GM18508 (cell line): Measurements from ENCODE around the gene IL32.
A peak's percentile ranks its signal among the peaks of the same experiment; 100 is the strongest.

Experiments used
- ATAC-seq: cut with Tn5 transposase; IDR thresholded peaks from one replicate; pipeline ENCODE4 v1.9.1; 2021; ENCODE audit warnings: moderate number of reproducible peaks; ENCODE audit not compliant: insufficient read depth, unreplicated experiment

Gene IL32, protein sequence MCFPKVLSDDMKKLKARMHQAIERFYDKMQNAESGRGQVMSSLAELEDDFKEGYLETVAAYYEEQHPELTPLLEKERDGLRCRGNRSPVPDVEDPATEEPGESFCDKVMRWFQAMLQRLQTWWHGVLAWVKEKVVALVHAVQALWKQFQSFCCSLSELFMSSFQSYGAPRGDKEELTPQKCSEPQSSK

DNA sequence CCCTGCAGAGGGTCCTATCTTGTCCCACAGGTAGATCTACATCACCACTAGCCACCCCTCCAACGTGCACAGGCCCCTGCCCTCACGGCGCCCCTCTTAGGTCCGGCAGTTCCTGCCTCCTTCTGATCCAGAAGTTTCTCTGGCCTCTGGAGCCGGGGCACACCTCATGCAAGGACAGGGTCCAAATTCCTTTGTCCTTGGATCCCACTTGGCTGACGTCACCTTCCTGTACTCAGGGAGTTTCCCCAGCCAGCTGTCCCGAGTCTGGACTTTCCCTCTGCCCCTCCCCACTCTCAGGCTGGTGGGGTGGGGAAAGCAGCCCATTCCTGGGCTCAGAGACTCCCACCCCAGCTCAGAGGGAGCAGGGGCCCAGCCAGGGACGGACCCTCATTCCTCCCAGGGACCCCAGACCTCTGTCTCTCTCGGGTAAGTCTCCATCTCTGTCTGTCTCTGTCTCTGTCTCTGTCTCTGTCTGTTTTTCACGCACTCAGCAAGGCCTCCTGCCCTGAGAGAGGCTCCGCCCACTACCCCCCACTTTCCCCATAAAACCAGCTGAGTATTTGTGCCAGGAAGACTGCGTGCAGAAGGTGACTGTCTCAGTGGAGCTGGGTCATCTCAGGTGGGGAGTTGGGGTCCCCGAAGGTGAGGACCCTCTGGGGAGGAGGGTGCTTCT is at the start of gene IL32:
TSS of gene IL32 (plus strand) at position 572 of the 673 bp plus-strand sequence. CDS start 172 bp downstream, outside the sequence.
- no peak for ATAC-seq

DNA sequence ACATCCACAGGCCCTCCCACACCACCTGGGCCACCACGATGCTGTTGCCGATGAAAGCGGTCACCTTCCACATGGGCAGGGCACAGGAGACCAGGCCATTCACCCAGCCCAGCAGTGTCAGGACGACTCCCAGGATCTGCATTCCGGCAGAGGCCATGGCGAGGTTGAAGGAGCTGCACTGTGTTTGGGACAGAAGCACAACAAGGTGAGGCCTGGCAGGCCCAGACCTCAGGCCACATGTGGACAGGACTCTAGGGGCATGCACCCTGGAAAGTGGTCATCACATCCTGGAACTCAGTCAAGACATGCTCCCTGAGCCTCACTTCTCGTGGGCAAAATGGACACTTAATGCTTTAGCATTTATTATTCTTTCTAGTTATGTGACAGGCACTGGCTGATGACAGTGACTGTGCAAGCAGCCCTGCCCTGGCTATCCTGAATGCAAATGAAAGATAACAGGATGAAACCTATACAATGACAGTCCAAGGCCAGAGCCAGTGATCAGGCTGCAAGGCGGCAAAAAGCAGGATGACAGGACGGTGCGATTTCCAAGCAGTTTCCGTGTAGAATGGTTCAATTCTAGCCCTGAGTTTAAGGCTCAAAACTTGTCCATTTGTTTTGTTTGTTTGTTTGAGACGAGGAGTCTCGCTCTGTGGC is 49.4 kb upstream of the IL32 start:
- no peak for ATAC-seq

DNA sequence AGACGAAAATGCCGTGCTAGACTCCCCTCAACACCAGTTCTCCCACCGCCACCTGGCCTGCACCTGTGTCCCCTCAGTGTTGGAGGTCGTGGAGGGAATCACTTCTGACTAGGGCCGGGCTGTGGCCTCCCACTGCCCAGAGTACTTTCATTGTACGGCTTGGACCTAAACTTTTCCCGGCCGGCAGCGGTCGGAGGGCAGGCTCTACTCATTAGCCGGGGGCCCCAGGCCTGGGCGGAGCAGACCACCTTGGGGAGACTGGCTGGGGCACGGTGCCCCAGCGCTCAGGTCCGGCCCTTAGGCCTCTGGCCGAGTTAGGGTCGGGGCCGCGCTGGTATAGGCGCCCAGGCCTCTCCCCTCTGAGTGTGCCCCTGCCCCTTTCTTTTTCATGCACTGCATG is 48.1 kb upstream of the IL32 start:
- ATAC-seq: no peak

DNA sequence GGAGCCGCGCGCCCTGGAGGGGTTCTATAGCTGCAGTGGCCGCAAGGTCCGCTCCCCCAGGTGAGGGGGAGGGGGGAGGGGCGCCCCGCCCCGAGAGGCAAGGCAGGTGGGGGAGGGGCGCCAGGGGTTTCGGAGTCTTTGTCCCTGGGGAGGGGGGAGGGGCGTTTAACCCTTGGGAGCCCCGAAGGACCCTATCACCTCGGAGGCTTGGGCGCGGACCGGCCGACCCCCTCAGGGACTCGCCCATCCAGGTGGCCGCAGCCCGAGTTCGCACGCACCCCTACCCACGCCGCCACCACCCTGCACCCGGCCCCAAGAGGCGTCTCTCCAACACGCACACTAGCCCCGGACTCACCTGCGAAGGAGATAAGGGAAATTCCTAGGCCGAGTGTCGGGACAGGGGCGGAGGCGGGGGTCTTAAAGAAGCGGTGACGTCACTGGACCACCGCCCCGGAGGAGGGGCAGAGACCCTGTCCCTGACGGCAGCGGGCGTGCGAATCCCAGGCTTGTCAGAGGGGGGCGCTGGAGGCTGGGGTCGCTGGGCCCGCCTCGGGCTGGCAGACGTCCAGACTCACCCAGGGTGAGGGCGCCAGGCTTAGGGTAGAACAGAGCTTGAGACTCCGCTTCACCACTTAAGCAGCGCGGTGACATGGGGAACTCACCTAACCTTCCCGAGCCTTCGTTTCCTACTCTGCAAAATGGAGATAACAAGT is 47.5 kb upstream of the IL32 start, which contains the start of gene CLDN6:
TSS of gene CLDN6 (minus strand) at position 390 of the 713 bp plus-strand sequence. CDS start 2,162 bp downstream, outside the sequence.
- ATAC-seq: no peak

DNA sequence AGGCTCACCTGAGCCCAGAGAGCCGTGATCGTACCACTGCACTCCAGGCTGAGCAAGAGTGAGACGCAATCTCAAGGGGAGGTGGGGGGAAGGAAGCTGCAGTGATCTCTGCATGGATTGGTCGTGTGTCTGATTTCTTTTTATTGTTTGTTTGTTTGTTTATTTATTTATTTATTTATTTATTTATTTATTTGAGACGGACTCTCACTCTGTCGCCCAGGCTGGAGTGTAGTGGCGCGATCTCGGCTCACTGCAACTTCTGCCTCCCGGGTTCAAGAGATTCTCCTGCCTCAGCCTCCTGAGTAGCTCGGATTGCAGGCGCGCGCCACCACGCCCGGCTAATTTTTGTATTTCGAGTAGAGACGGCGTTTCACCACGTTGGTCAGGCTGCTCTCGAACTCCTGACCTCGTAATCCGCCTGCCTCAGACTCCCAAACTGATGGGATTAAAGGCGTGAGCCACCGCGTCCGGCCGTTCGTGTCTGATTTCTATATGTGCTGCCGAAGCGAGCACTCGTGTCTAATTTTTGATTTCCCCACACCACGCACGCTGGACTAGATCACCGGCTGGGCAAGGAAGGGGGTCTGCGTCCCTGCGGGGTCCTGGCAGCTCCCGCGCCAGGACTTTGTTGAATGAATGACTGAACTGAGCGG is 45.7 kb upstream of the IL32 start:
- ATAC-seq: no peak

DNA sequence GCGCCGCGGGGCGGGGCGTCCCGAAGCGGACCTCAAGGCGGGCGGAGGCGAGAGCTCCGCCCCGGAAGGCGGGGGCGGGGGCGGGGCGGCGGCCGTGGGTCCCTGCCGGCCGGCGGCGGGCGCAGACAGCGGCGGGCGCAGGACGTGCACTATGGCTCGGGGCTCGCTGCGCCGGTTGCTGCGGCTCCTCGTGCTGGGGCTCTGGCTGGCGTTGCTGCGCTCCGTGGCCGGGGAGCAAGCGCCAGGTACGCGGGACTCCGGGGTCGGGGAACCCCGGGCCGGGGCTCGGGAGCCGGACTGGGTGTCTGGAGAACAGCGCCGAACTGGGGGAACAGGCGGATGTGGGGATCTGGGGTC is 45.2 kb upstream of the IL32 start, which contains the start of gene TNFRSF12A:
TSS of gene TNFRSF12A (plus strand) at position 122 of the 357 bp plus-strand sequence. CDS start at position 152, 30 bp downstream.
- ATAC-seq: no peak

DNA sequence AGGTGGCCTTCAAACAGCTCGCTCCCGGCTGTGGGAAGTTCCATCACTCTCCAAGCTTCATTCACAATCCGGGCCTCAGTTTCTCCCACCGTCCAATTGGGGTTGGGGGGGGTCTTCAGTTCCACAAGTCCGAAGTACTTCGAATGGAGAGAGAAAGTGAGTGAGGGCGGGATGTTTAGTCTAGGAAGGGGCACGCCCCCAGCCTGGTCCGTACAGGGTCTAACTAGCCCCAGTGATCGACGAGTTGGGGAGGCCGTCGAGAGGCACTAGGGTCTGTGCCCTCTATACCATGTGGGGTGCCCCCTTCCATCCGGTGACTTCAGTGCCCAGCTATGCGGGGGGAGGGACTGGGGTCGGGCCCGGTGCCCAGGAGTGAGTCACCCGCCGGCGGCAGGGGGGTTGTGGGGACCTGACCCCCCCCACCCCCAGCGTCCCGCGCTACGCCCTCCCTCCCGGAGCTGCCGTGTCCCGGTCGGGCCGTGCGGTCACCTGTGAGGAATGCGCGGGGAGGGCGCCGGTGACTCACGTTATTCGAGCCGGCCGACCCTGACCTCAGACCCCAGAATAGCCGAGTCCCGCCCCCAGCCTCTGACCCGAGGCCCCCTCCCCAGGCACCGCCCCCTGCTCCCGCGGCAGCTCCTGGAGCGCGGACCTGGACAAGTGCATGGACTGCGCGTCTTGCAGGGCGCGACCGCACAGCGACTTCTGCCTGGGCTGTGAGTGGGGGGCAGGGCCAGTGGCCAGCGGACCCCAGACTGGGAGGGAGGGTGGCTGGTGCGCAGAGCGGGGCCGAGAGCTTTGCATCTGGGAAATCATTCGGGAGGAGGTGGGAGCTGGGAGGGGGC is 44.6 kb upstream of the IL32 start:
- ATAC-seq: no peak

DNA sequence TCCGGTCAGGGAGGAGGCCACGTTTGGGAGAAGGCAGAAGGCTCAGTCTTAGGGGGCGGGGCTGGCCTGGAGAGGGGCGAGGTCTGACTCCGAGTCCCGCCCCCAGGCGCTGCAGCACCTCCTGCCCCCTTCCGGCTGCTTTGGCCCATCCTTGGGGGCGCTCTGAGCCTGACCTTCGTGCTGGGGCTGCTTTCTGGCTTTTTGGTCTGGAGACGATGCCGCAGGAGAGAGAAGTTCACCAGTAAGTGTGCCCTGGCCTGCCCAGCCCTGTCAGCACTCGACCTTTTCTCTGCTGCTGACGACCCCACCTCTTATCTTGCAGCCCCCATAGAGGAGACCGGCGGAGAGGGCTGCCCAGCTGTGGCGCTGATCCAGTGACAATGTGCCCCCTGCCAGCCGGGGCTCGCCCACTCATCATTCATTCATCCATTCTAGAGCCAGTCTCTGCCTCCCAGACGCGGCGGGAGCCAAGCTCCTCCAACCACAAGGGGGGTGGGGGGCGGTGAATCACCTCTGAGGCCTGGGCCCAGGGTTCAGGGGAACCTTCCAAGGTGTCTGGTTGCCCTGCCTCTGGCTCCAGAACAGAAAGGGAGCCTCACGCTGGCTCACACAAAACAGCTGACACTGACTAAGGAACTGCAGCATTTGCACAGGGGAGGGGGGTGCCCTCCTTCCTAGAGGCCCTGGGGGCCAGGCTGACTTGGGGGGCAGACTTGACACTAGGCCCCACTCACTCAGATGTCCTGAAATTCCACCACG is 43.8 kb upstream of the IL32 start:
- no peak for ATAC-seq

DNA sequence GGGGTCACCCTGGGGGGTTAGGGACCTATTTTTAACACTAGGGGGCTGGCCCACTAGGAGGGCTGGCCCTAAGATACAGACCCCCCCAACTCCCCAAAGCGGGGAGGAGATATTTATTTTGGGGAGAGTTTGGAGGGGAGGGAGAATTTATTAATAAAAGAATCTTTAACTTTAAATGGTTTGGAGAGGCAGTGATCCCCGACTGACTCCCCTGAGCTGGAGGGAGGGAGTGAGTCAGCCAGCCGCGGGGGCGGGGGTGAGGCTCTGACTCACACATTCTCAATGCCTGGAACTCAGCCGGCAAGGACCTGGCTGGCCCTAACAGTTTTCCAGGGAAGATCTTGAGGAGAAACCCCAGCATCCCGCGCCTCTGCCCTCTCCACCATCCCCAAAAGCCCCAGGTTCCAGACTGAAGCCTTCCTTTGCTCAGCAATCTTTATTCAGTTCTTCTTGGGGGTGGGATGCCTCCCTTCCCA is 43.2 kb upstream of the IL32 start:
- no peak for ATAC-seq

DNA sequence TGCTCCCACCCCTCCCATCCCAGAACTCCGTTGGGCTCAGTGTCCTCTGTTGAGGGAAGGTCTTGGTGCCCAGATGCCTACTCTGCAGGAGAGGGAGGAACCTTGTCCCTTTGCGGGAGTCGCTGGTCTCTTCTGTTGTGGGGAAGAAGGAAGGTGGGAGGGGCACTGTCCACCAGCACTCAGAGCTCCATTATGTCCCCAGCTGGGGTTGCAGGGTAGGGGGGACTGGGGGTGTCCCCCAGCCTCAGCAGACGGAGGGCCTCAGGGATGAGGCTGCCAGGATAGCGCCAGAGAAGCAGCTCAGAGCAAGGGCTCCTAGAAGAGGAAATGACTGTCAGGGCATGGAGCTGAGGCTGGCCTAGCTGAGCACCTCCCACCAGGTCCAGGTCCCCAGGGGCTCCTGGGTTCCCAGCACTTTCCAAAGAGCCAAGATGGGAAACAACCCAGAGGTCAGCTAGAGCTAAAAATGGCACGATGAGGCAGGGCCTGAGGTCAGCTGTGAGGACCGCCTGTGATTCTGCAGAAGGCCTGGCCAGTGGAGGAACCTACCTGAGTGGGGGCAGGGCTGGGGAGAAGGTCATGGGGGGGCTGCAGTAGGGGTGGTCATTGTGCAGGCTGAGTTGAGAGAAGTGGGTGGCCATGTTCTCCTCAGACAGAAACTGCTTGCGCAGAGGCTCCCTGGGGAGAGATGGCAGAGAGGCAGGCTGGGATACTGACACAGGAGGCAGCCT is 42.6 kb upstream of the IL32 start:
- no peak for ATAC-seq

DNA sequence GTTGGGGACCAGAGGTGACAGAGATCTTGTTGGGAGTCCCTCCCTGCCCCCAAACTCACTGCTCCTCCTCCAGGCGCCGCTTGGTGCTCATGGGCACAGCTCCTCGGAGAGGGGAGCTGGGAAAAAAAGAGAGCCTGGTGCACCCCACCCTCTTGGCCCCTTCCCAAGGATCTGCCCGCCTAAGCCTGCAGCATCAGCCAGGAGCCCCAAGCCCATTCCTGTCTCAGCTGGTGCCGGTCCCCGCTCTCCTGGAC is 42.1 kb upstream of the IL32 start:
- ATAC-seq: no peak

DNA sequence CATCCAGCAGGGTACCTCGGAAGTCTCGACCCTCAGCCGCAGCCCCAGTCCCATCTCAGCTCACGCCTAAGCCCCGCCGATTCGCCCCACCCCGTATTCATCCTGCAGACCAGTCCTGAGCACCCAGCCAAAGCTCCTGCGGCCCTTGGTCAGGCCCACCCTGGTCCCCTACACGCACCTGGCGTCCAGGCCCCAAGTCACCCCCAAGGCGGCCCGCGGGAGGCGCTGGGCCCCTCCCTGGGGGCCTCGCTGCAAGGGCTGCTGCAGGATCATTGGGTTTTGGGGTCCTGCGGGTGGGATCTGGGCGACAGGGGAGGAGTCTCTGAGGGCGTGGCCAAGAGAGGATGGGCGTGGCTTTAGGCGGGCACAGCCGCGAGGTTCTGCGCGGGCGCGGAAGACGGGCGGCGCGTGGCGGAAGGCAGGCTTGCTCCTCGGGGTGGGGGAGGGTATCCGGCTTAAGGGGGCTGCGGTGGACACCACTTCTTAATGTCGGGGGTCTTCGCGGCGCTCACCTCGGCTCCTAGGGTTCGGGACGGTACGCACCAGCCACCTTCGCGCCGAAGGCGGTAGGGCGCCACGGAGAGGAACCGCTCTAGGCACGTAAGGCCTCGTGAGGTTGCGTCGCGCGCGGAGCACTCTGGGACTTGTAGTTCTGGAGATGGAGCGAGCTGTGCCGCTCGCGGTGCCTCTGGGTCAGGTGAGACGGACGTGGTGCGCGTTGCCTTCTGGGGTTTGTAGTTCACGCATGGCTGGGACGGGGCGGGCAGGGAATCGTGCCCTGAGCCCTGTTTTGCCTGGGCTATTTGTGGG is 41.6 kb upstream of the IL32 start, which contains the start of the genes HCFC1R1 and THOC6:
TSS of gene HCFC1R1 (minus strand) at position 274 of the 810 bp plus-strand sequence. CDS start at position 273, 1 bp downstream.
TSS of gene THOC6 (plus strand) at position 367 of the 810 bp plus-strand sequence. CDS start at position 659, 292 bp downstream.
- ATAC-seq: peak; percentile 63

DNA sequence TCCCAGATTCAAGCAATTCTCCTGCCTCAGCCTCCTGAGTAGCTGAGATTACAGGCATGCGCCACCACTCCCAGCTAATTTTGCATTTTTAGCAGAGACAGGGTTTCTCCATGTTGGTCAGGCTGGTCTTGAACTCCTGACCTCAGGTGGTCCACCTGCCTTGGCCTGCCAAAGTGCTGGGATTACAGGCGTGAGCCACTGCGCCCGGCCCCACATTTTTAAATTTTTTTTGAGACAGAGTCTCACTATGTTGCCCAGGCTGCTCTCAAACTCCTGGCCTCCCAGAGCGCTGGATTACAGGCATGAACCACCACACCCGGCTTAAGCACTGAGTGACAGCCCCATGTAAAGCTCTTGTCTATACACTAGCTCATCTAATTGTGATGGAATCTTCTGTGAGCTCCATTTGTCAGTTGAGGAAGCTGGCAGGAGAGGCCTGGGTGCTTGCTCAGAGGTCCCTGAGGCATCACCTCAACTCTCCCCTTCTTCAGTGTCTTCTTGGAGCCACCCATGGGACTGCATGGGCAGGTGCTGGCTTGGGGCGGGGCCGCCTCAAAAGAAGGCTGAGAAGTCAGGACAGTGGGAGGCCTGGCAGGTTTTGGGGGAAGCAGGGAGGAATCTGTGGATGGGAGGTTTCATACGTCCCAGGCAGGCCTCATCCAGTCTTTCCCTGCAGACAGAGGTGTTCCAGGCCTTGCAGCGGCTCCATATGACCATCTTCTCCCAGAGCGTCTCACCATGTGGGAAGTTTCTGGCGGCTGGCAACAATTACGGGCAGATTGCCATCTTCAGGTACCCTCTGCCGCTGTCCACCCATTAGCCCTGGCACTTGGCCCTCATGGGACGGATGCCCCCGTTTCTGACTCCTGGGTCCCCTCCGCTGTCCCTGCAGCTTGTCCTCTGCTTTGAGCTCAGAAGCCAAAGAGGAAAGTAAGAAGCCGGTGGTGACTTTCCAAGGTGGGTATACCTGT is 40.1 kb upstream of the IL32 start:
- no peak for ATAC-seq

DNA sequence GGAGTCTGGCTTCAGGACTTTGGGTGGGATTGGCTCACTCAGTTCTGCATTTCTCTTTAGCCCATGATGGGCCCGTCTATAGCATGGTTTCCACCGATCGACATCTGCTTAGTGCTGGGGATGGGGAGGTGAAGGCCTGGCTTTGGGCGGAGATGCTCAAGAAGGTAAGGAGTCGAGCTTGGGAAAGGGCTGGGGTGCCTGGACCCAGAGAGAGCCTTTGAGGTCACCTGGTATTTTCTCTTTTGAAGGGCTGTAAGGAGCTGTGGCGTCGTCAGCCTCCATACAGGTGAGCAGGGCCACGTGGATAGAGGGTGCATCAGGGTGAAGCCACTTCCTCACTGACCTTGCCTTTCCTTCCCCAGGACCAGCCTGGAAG is 39.4 kb upstream of the IL32 start:
- ATAC-seq: no peak

DNA sequence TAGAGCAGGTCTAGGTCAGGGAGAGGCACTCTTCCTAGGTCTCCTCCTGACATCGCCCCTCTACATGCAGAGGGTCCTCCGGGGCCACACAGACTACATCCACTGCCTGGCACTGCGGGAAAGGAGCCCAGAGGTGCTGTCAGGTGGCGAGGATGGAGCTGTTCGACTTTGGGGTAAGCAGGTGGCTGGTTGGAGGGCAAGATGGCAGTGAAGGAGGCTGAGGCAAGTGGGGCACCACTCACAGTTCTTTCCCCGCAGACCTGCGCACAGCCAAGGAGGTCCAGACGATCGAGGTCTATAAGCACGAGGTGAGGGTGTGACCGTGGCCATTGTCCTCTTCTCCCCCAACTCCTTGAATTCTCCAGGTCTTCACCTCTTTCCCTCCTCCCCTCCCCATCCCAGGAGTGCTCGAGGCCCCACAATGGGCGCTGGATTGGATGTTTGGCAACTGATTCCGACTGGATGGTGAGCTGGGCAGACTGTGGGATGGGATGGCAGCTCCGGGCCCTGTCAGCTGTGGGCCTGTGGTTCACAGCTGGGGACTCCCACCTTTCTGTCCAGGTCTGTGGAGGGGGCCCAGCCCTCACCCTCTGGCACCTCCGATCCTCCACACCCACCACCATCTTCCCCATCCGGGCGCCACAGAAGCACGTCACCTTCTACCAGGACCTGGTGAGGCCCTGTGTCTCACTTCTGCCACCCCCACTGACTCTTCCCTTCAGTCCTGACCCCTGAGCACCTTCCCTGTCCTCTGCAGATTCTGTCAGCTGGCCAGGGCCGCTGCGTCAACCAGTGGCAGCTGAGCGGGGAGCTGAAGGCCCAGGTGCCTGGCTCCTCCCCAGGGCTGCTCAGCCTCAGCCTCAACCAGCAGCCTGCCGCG is 38.6 kb upstream of the IL32 start:
- no peak for ATAC-seq
